Small intestine (tissue), 7 donors: ENCODE measurements around the gene TEKTIP1. TPM values are rescaled to one million over a fixed set of nuclear protein-coding genes. Genes with fewer than 3 reads are reported as not detected.
"Not testable (repeated sequence)": the region's sequence is repeated elsewhere in the genome, so short reads cannot be mapped to it uniquely, and the experiment has no call there.

ENCODE experiments used
- DNase-seq, 2 donors: peaks; one replicate each; pipeline versions ENCODE4 v3.0.0 to v3.0.0-alpha.2; 2013
- FAIRE-seq: peaks from 2 replicates; lab custom pipeline; 2012; peaks lifted over from hg19 to GRCh38; lab: Jason Lieb, UNC
- H3K27ac ChIP-seq, 3 donors: one replicate each; pipeline ENCODE4 v1.5.1; 2013; ENCODE audit warnings: low read length in 2 of 3, mild to moderate bottlenecking in 2 of 3, control low read depth in 1 of 3, inconsistent platforms in 1 of 3, low read depth in 1 of 3, moderate library complexity in 1 of 3
- H3K27me3 ChIP-seq, 3 donors: one replicate each; pipeline ENCODE4 v1.6.1; 2013; ENCODE audit warnings: low read length in 3 of 3, inconsistent platforms in 1 of 3; ENCODE audit not compliant: control insufficient read depth in 3 of 3, insufficient read depth in 3 of 3
- H3K36me3 ChIP-seq, 3 donors: one replicate each; pipeline ENCODE4 v1.6.1; 2013; ENCODE audit warnings: low read length in 3 of 3, inconsistent platforms in 1 of 3, low read depth in 1 of 3, mild to moderate bottlenecking in 1 of 3, moderate library complexity in 1 of 3; ENCODE audit not compliant: control insufficient read depth in 3 of 3, insufficient read depth in 2 of 3
- H3K4me1 ChIP-seq, 3 donors: one replicate each; pipeline ENCODE4 v1.6.1; 2013; ENCODE audit warnings: low read length in 2 of 3, inconsistent platforms in 1 of 3, low read depth in 1 of 3, mild to moderate bottlenecking in 1 of 3, moderate library complexity in 1 of 3; ENCODE audit not compliant: control insufficient read depth in 3 of 3, insufficient read depth in 2 of 3
- H3K4me3 ChIP-seq, 3 donors: one replicate each; pipeline ENCODE4 v1.5.1; 2013; ENCODE audit warnings: low read length in 3 of 3, control low read depth in 1 of 3, inconsistent platforms in 1 of 3, low read depth in 1 of 3, mild to moderate bottlenecking in 1 of 3, moderate library complexity in 1 of 3
- H3K9me3 ChIP-seq, 2 donors: one replicate each; pipeline ENCODE4 v1.6.1; 2013; ENCODE audit warnings: low read depth in 1 of 2, low read length in 1 of 2; ENCODE audit not compliant: control insufficient read depth in 2 of 2, insufficient read depth in 1 of 2
- WGBS, 3 donors: extraction: QIAGEN DNeasy Blood & Tissue Kit; methylation state at CpG; one replicate each; pipeline ENCODE4 v1.1.7; 2013; 5-methylcytosine and 5-hydroxymethylcytosine counted together
- polyA plus RNA-seq, 4 donors: library from polyadenylated mRNA; stranded (reverse) in 3 of 4; unstranded in 1 of 4; fragments of 200-250 nt in 3 of 4; fragments of 120-200 nt in 1 of 4; gene quantifications; one replicate each; pipeline versions ENCODE4 v1.2.1 to v1.2.3, GENCODE V29; 2013
- donor health status: healthy with polysubstance abuse.
- donor health status: control.
- donor health status: control.
- donor health status: Bipolar disorder and iron deficiency.
- donor health status: healthy.

TEKTIP1 gene
- polyA plus RNA-seq, 4 donors: 0.73 to 3.3 (median 1.3) TPM; not detected in 1

GRCh38 chr19:3524078-3524842 lies 14.7 kb upstream of the TEKTIP1 start:
- H3K27me3 ChIP-seq: no peaks in the 10 kb centered on the region
- 94 to 95% (median 94%) methylated on average over 33 of the region's 33 CpGs for WGBS, 3 donors
- no peak overlapping the region for H3K4me3 ChIP-seq
- FAIRE-seq (no peak), DNase-seq (no peak)
- no peaks in the 10 kb centered on the region for H3K9me3 ChIP-seq
- H3K27ac ChIP-seq: no peak overlapping the region
- H3K4me1 ChIP-seq: peaks cover 0 to 12% (median 0%) of the 10 kb centered on the region in 3 donors
- peaks cover 11 to 84% (median 20%) of the 10 kb centered on the region in 3 donors for H3K36me3 ChIP-seq

GRCh38 chr19:3524904-3525451 lies 14.0 kb upstream of the TEKTIP1 start:
- DNase-seq (no peak), FAIRE-seq (no peak)
- no peaks in the 10 kb centered on the region for H3K9me3 ChIP-seq
- no peaks in the 10 kb centered on the region for H3K27me3 ChIP-seq
- H3K27ac ChIP-seq: no peak overlapping the region
- H3K4me1 ChIP-seq: peaks cover 0 to 7% (median 0%) of the 10 kb centered on the region in 3 donors
- 93 to 95% (median 93%) methylated on average over 16 to 20 of the region's 20 CpGs for WGBS, 3 donors
- no peak overlapping the region for H3K4me3 ChIP-seq
- peaks cover 11 to 77% (median 20%) of the 10 kb centered on the region in 3 donors for H3K36me3 ChIP-seq

DNA sequence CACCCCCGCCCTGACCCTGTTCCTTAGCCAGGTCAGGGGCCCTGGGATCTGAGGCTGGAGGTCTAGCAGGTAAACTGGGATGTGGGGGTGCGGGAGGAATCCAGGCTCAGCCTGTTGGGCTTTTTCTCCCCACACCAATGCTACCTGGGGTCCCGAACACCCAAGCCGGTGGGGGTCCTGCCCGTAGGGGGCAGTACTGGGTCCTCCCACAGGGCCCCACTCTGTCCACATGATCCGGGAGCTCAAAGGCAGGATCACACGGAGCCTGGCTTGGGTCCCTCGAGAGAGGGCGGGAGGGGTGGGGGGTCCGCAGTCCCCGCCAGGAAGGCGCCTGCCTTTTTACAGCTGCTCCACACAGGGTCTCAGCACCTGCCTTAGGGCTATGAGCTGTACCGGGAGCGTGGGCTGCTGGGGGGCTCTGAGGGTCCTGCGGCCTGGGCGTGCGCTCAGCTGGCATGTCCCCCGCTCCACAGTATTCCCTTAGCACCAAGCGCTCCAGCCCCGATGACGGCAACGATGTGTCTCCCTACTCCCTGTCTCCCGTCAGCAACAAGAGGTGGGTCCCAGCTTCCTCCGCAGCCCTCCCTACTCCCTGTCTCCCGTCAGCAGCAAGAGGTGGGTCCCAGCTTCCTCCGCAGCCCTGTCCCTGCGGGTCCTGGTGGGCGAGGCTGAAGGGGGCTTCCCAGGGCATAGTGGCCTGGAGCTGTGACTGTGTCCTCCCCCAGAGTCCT lies 12.3 kb upstream of the TEKTIP1 start:
- peaks cover 17 to 81% (median 20%) of the 10 kb centered on the region in 3 donors for H3K36me3 ChIP-seq
- FAIRE-seq: no peak
- H3K9me3 ChIP-seq: no peaks in the 10 kb centered on the region
- 91 to 96% (median 92%) methylated on average over 26 to 28 of the region's 28 CpGs for WGBS, 3 donors
- H3K4me3 ChIP-seq: no peak overlapping the region
- H3K4me1 ChIP-seq: no peaks in the 10 kb centered on the region
- no peaks in the 10 kb centered on the region for H3K27me3 ChIP-seq
- no peak for DNase-seq
- H3K27ac ChIP-seq: no peak overlapping the region

- no peaks in the 10 kb centered on the region for H3K27me3 ChIP-seq
- H3K36me3 ChIP-seq: peaks cover 20 to 81% (median 24%) of the 10 kb centered on the region in 3 donors
- H3K4me3 ChIP-seq: no peak overlapping the region
- DNase-seq (no peak), FAIRE-seq (no peak)
- no peaks in the 10 kb centered on the region for H3K9me3 ChIP-seq
- H3K4me1 ChIP-seq: no peaks in the 10 kb centered on the region
- no peak overlapping the region for H3K27ac ChIP-seq
- WGBS, 3 donors: 95 to 97% (median 97%) methylated on average over 14 to 21 of the region's 21 CpGs
Observed at GRCh38 chr19:3527238-3527910, 11.6 kb upstream of the TEKTIP1 start.

DNA sequence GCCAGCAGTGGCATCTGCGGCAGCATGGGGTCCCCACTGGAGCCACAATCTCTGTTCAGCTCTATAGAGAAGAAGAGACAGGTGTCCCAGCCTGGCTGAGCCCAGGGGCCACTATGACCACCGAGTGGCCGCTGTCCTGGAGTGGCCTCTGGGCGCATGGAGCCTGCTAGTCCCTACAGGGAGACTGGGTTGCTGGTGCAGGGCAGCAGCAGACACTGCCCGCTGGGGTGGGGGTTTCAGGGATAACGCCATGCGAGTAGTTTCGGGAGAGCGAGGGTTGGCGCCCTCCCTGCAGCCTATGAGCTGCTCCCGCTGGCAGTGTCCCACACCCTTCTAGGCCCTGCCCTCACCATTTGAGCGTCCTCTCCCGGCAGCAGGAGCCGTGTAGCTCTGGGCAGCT lies 10.9 kb upstream of the TEKTIP1 start:
- 97 to 99% (median 98%) methylated on average over 13 to 14 of the region's 14 CpGs for whole genome bisulfite sequencing, 3 donors
- Histone ChIP-seq H3K4me1 (no peaks in the 10 kb centered on the region), H3K36me3 (peaks cover 20 to 81% (median 25%) of the 10 kb centered on the region in 3 donors), H3K27me3 (no peaks in the 10 kb centered on the region), H3K27ac (no peak overlapping the region), H3K9me3 (no peaks in the 10 kb centered on the region), H3K4me3 (no peak overlapping the region)
- FAIRE-seq (no peak), DNase-seq (no peak)

DNA sequence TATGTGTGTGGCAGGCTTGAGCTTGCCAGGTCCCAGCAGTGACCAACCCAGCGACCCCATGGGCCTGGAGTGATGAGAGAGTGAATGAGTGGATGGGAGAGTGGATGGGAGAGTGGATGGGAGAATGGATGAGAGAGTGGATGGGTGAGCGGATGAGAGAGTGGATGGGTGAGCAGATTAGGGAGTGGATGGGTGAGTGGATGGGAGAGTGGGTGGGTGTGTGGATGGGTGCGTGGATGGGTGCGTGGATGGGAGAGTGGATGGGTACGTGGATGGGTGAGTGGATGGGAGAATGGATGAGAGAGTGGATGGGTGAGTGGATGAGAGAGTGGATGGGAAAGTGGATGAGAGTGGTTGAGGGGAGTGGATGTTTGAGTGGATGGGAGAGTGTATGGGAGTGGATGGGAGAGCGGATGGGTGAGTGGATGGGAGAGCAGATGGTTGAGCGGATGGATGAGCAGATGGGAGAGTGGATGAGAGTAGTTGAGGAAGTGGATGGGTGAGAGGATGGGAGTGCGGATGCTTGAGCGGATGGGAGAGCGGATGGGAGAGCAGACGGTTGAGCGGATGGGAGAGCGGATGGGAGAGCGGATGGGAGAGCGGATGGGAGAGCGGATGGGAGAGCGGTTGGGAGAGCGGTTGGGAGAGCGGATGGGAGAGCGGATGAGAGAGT lies 10.3 kb upstream of the TEKTIP1 start:
- Histone ChIP-seq H3K4me1 (no peaks in the 10 kb centered on the region), H3K4me3 (no peak overlapping the region), H3K9me3 (no peaks in the 10 kb centered on the region), H3K27ac (no peak overlapping the region), H3K36me3 (peaks cover 15 to 81% (median 31%) of the 10 kb centered on the region in 3 donors), H3K27me3 (no peaks in the 10 kb centered on the region)
- FAIRE-seq (no peak), DNase-seq (no peak)
- 94 to 98% (median 95%) methylated on average over 20 of the region's 20 CpGs for WGBS, 3 donors

GRCh38 chr19:3529299-3529698 lies 9.7 kb upstream of the TEKTIP1 start:
- not testable (repeated sequence) for H3K27me3 ChIP-seq, H3K4me3 ChIP-seq, H3K27ac ChIP-seq, FAIRE-seq, DNase-seq, H3K4me1 ChIP-seq, H3K9me3 ChIP-seq
- H3K36me3 ChIP-seq: peaks cover 16 to 81% (median 33%) of the 10 kb centered on the region in 3 donors
- WGBS, 3 donors: 97 to 99% (median 99%) methylated on average over 7 of the region's 7 CpGs
